Measurements from ENCODE around the gene SH3PXD2A. TPM values are rescaled to one million over a fixed set of nuclear protein-coding genes. Genes with fewer than 3 reads are reported as not detected.

SH3PXD2A gene
- total RNA-seq, 1 experiment from 2014 or later = 4.5 TPM

DNA sequence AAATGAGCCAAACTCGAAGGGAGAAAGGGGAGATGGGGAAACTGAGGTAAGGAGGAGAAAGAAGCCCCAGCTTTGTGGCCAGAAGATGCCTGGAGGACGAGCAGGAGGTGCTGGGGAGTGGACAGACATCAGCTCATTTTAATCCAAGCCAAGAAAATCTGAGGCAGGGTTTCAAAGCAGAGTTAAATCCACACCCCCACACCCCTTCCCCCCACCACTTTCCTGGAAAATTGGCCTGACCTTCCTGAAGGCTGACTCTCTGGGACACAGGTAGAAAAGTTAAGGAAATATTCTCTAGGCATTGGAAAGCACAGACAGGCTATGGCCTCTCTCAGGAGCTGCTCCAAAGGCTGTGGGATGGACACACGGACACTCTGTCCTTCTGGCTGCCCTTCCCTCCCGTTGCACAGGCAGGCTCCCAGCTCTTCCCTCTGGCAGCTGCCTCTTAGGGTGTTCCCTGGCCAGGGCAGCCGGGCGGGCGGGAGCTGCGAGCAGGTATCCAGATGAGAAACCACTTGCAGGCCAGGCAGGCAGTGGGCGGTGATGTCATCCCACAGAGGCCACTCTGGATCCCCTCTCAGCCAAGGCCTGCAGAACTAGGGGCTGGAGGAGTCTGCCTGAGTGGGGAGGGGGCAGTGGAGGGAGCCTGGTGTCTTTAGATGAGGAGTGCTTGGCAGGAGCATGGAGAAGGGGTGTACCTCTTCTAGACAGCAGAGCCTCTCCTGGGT is 190.1 kb downstream of the SH3PXD2A start:
- Histone ChIP-seq H3K23ac (ENCODE audit: insufficient read length, low read depth, low read length) (no peak overlapping the region), H4K91ac (ENCODE audit: insufficient read length, low read depth, low read length) (no peak overlapping the region), H3K9ac (ENCODE audit: extremely low read depth, insufficient read length, low read length) (no peak overlapping the region), H3K4me2 (ENCODE audit: insufficient read depth, insufficient read length, low read length) (no peak overlapping the region), H4K20me1 (ENCODE audit: control insufficient read depth, insufficient read depth, insufficient read length) (no peaks in the 10 kb centered on the region), H2BK20ac (ENCODE audit: low read depth, low read length, poor library complexity, severe bottlenecking) (no peak overlapping the region), H3K18ac (ENCODE audit: insufficient read length, low read depth, low read length) (no peak overlapping the region), H3K4me1 (ENCODE audit: insufficient read depth, low read length) (no peaks in the 10 kb centered on the region; the same call in 1 of the 2 replicates), H2AK5ac (ENCODE audit: insufficient read length, low read length) (no peak overlapping the region), H2BK5ac (ENCODE audit: insufficient read length, low read length) (no peak overlapping the region), H2BK12ac (ENCODE audit: insufficient read length, low read depth, low read length) (no peak overlapping the region), H3K56ac (ENCODE audit: insufficient read length, low read depth, low read length) (no peak overlapping the region), H2AFZ (ENCODE audit: low read length) (no peak overlapping the region), H2BK120ac (ENCODE audit: low read depth, low read length, poor library complexity, severe bottlenecking) (no peak overlapping the region), H4K5ac (ENCODE audit: insufficient read length, low read depth, low read length) (no peak overlapping the region), H4K8ac (replicated peaks; ENCODE audit: insufficient read length, low read depth, low read length) (no peak overlapping the region), H3K23me2 (ENCODE audit: insufficient read length, low read depth, low read length, poor library complexity, severe bottlenecking) (no peaks in the 10 kb centered on the region), H3K14ac (ENCODE audit: insufficient read depth, low read length) (no peak overlapping the region), H3K79me1 (ENCODE audit: insufficient read depth, low read depth, low read length, poor library complexity, severe bottlenecking) (no peaks in the 10 kb centered on the region), H3K9me3 (ENCODE audit: control insufficient read depth, low read depth, low read length) (no peaks in the 10 kb centered on the region), H3K4ac (ENCODE audit: low read depth, low read length) (no peak overlapping the region), H3K27me3 (ENCODE audit: insufficient read depth, low read length) (no peaks in the 10 kb centered on the region), H3K79me2 (ENCODE audit: insufficient read depth, low read length) (no peaks in the 10 kb centered on the region), H3K27ac (ENCODE audit: insufficient read length, low read depth, low read length) (no peak overlapping the region), H2BK15ac (ENCODE audit: low read depth, low read length) (no peak overlapping the region), H3T11ph (ENCODE audit: low read length) (no peak overlapping the region)
- Mint-ChIP-seq H3K4me1 (peaks cover 17 to 36% of the 10 kb centered on the region in 2 experiments), H3K9me3 (no peaks in the 10 kb centered on the region), H3K27me3 (ENCODE audit: low read depth) (peaks cover 2% of the 10 kb centered on the region; the same call in 1 of the 2 replicates), H3K4me3 (no peak overlapping the region), H3K36me3 (ENCODE audit: insufficient read depth in 1 of 3, low read depth in 3 of 3) (no peaks in the 10 kb centered on the region; a peak in 1 of 7 replicates), H3K27ac (no peak overlapping the region)
- DNase-seq = no peak
- TF ChIP-seq, protein P1, sequence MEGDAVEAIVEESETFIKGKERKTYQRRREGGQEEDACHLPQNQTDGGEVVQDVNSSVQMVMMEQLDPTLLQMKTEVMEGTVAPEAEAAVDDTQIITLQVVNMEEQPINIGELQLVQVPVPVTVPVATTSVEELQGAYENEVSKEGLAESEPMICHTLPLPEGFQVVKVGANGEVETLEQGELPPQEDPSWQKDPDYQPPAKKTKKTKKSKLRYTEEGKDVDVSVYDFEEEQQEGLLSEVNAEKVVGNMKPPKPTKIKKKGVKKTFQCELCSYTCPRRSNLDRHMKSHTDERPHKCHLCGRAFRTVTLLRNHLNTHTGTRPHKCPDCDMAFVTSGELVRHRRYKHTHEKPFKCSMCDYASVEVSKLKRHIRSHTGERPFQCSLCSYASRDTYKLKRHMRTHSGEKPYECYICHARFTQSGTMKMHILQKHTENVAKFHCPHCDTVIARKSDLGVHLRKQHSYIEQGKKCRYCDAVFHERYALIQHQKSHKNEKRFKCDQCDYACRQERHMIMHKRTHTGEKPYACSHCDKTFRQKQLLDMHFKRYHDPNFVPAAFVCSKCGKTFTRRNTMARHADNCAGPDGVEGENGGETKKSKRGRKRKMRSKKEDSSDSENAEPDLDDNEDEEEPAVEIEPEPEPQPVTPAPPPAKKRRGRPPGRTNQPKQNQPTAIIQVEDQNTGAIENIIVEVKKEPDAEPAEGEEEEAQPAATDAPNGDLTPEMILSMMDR (conservative IDR thresholded peaks at IDR 0.05) = no peak
- WGBS (ENCODE audit: extremely low coverage, insufficient read length, low lambda C conversion rate) = no CpG with 5 or more reads among the region's 9 CpGs

Measured in H9 (cell line).